ENCODE results near the gene WDR46. TPM values are rescaled to one million over a fixed set of nuclear protein-coding genes. Genes with fewer than 3 reads are reported as not detected.

Gene WDR46
- total and polyA plus RNA-seq, 12 donors: 11.0 to 40.6 (median 17.8) TPM

- Histone ChIP-seq H3K36me3 (no peaks in the 10 kb centered on the region), H3K9me3 (no peaks in the 10 kb centered on the region), H3K4me1 (no peaks in the 10 kb centered on the region), H3K4me3 (no peak overlapping the region), H3K27me3 (peaks cover 0 to 47% (median 22%) of the 10 kb centered on the region in 7 donors), H3K27ac (no peak overlapping the region)
- intact Hi-C loops (cut with DNase I): loop anchor here in 1 of 10 donors (5.0 to 10.0 kb wide), 2 partner anchors 238 to 320 kb away; no protein-coding TSS in a partner anchor
- ATAC-seq (no peak), DNase-seq (no peak)
- TF ChIP-seq, protein P1, sequence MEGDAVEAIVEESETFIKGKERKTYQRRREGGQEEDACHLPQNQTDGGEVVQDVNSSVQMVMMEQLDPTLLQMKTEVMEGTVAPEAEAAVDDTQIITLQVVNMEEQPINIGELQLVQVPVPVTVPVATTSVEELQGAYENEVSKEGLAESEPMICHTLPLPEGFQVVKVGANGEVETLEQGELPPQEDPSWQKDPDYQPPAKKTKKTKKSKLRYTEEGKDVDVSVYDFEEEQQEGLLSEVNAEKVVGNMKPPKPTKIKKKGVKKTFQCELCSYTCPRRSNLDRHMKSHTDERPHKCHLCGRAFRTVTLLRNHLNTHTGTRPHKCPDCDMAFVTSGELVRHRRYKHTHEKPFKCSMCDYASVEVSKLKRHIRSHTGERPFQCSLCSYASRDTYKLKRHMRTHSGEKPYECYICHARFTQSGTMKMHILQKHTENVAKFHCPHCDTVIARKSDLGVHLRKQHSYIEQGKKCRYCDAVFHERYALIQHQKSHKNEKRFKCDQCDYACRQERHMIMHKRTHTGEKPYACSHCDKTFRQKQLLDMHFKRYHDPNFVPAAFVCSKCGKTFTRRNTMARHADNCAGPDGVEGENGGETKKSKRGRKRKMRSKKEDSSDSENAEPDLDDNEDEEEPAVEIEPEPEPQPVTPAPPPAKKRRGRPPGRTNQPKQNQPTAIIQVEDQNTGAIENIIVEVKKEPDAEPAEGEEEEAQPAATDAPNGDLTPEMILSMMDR (IDR thresholded peaks at IDR 0.05): no peak
- WGBS, 2 donors: 13 to 15% methylated on average over 6 of the region's 6 CpGs
Observed at GRCh38 chr6:33235221-33235634, 53.8 kb downstream of the WDR46 start.

Small RNA genes within 50 kb of the gene (microRNA-seq; reads per million reads assigned to microRNA genes)
- gene MIR6834: 0 reads per million in 2 donors
- gene MIR6873: 0 reads per million in 2 donors

Other genes with a start within 250 kb of the WDR46 start
- 100 to 1,000 TPM in 1 of 10 donors, 10 to 100 TPM in 9; 17.8 to 328 (median 53.6) TPM for gene HLA-DPA1, start 215.6 kb downstream of the WDR46 start, total RNA-seq
- gene HLA-DPA1, start 215.6 kb downstream of the WDR46 start, polyA plus RNA-seq: 10 to 100 TPM; 18.2 to 24.3 TPM
- gene HLA-DPB1, start 213.2 kb downstream of the WDR46 start, total RNA-seq: 100 to 1,000 TPM in 1 of 10 donors, 10 to 100 TPM in 9; 19.2 to 264 (median 34.8) TPM
- gene HLA-DPB1, start 213.2 kb downstream of the WDR46 start, polyA plus RNA-seq: 10 to 100 TPM; 18.7 to 48.2 TPM
- 1 to 10 TPM in 3 of 10 donors, under 1 TPM in 7; 0.52 to 3.9 (median 0.94) TPM for gene COL11A2, start 96.8 kb downstream of the WDR46 start, total RNA-seq
- gene COL11A2, start 96.8 kb downstream of the WDR46 start, polyA plus RNA-seq: 1 to 10 TPM in 1 of 2 donors, under 1 TPM in 1; 0.55 to 8.7 TPM
- gene RXRB, start 88.6 kb downstream of the WDR46 start, total RNA-seq: 10 to 100 TPM; 29.7 to 39.1 (median 33.2) TPM
- gene RXRB, start 88.6 kb downstream of the WDR46 start, polyA plus RNA-seq: 10 to 100 TPM; 22.2 to 40.7 TPM
- gene SLC39A7, start 88.4 kb downstream of the WDR46 start, total RNA-seq: 100 to 1,000 TPM in 1 of 10 donors, 10 to 100 TPM in 9; 44.8 to 104 (median 53.1) TPM
- 100 to 1,000 TPM in 1 of 2 donors, 10 to 100 TPM in 1; 25.8 to 178 TPM for gene SLC39A7, start 88.4 kb downstream of the WDR46 start, polyA plus RNA-seq
- 10 to 100 TPM; 17.6 to 25.5 (median 23.0) TPM for gene HSD17B8, start 84.6 kb downstream of the WDR46 start, total RNA-seq
- gene HSD17B8, start 84.6 kb downstream of the WDR46 start, polyA plus RNA-seq: 10 to 100 TPM in 1 of 2 donors, 1 to 10 TPM in 1; 7.4 to 15.1 TPM
- 10 to 100 TPM; 26.5 to 32.1 (median 28.0) TPM for gene RING1, start 80.7 kb downstream of the WDR46 start, total RNA-seq
- 10 to 100 TPM; 28.6 to 35.1 TPM for gene RING1, start 80.7 kb downstream of the WDR46 start, polyA plus RNA-seq
- gene VPS52, start 17.4 kb downstream of the WDR46 start, total RNA-seq: 10 to 100 TPM; 29.8 to 41.6 (median 35.9) TPM
- gene VPS52, start 17.4 kb downstream of the WDR46 start, polyA plus RNA-seq: 10 to 100 TPM; 25.2 to 45.7 TPM
- 1,000 to 10,000 TPM in 3 of 10 donors, 100 to 1,000 TPM in 7; 767 to 1,326 (median 860) TPM for gene RPS18, start 17.2 kb downstream of the WDR46 start, total RNA-seq
- 1,000 to 10,000 TPM; 2,826 to 4,398 TPM for gene RPS18, start 17.2 kb downstream of the WDR46 start, polyA plus RNA-seq
- 10 to 100 TPM in 2 of 10 donors, 1 to 10 TPM in 8; 5.3 to 12.2 (median 8.0) TPM for gene B3GALT4, start 12.1 kb downstream of the WDR46 start, total RNA-seq
- gene B3GALT4, start 12.1 kb downstream of the WDR46 start, polyA plus RNA-seq: 1 to 10 TPM; 7.0 to 9.1 TPM
- gene PFDN6, start 362 bp upstream of the WDR46 start, total RNA-seq: 10 to 100 TPM; 31.7 to 58.3 (median 40.2) TPM
- 100 to 1,000 TPM; 248 to 448 TPM for gene PFDN6, start 362 bp upstream of the WDR46 start, polyA plus RNA-seq
- gene RGL2, start 9.7 kb upstream of the WDR46 start, total RNA-seq: 10 to 100 TPM; 40.7 to 79.8 (median 50.4) TPM
- 10 to 100 TPM; 51.8 to 68.4 TPM for gene RGL2, start 9.7 kb upstream of the WDR46 start, polyA plus RNA-seq
- gene TAPBP, start 24.8 kb upstream of the WDR46 start, total RNA-seq: 100 to 1,000 TPM in 2 of 10 donors, 10 to 100 TPM in 8; 71.9 to 242 (median 86.7) TPM
- gene TAPBP, start 24.8 kb upstream of the WDR46 start, polyA plus RNA-seq: 10 to 100 TPM; 20.6 to 49.7 TPM
- gene ZBTB22, start 28.5 kb upstream of the WDR46 start, total RNA-seq: 10 to 100 TPM; 11.7 to 19.8 (median 14.3) TPM
- 10 to 100 TPM in 1 of 2 donors, 1 to 10 TPM in 1; 4.7 to 10.6 TPM for gene ZBTB22, start 28.5 kb upstream of the WDR46 start, polyA plus RNA-seq
- gene DAXX, start 33.7 kb upstream of the WDR46 start, total RNA-seq: 10 to 100 TPM; 10.3 to 24.0 (median 15.9) TPM
- gene DAXX, start 33.7 kb upstream of the WDR46 start, polyA plus RNA-seq: 10 to 100 TPM; 15.7 to 24.8 TPM
- 1 to 10 TPM in 2 of 10 donors, under 1 TPM in 6, not detected in 2; 0.09 to 6.1 (median 0.36) TPM for gene KIFC1, start 102.6 kb upstream of the WDR46 start, total RNA-seq
- gene KIFC1, start 102.6 kb upstream of the WDR46 start, polyA plus RNA-seq: under 1 TPM; 0.28 to 0.29 TPM
- gene PHF1, start 121.8 kb upstream of the WDR46 start, total RNA-seq: 10 to 100 TPM; 36.2 to 61.2 (median 48.9) TPM
- 100 to 1,000 TPM in 1 of 2 donors, 10 to 100 TPM in 1; 59.5 to 125 TPM for gene PHF1, start 121.8 kb upstream of the WDR46 start, polyA plus RNA-seq
- gene CUTA, start 128.9 kb upstream of the WDR46 start, total RNA-seq: 100 to 1,000 TPM in 9 of 10 donors, 10 to 100 TPM in 1; 99.8 to 132 (median 114) TPM
- 100 to 1,000 TPM in 1 of 2 donors, 10 to 100 TPM in 1; 94.7 to 161 TPM for gene CUTA, start 128.9 kb upstream of the WDR46 start, polyA plus RNA-seq
- 1 to 10 TPM; 3.6 to 8.5 (median 5.7) TPM for gene SYNGAP1, start 130.8 kb upstream of the WDR46 start, total RNA-seq
- 10 to 100 TPM in 1 of 2 donors, 1 to 10 TPM in 1; 3.1 to 10.2 TPM for gene SYNGAP1, start 130.8 kb upstream of the WDR46 start, polyA plus RNA-seq
- 1 to 10 TPM; 2.7 to 6.5 (median 4.9) TPM for gene ZBTB9, start 165.3 kb upstream of the WDR46 start, total RNA-seq
- gene ZBTB9, start 165.3 kb upstream of the WDR46 start, polyA plus RNA-seq: 1 to 10 TPM; 1.2 to 4.3 TPM